Fibroblast of lung (primary cell): ENCODE data around the gene TUT1. TPM values are rescaled to one million over a fixed set of nuclear protein-coding genes. Genes with fewer than 3 reads are reported as not detected.

Source experiments
- DNase-seq, 2 donors: peaks; one replicate each; pipeline versions ENCODE4 v3.0.0 to v3.0.0-alpha.2; 2010; ENCODE audit warnings: low read depth in 2 of 2
- H2AFZ ChIP-seq: 2 replicates; pipeline ENCODE4 v1.5.1; 2012; ENCODE audit warnings: low read length, control low read depth, inconsistent platforms
- H3K27ac ChIP-seq: 2 replicates; pipeline ENCODE4 v1.5.1; 2011; ENCODE audit warnings: low read length, control low read depth; ENCODE audit not compliant: insufficient read depth
- H3K27me3 ChIP-seq: 2 replicates; pipeline ENCODE4 v1.5.1; 2011; ENCODE audit warnings: mild to moderate bottlenecking, low read length; ENCODE audit not compliant: control insufficient read depth, insufficient read depth
- H3K36me3 ChIP-seq: 2 replicates; pipeline ENCODE4 v1.5.1; 2011; ENCODE audit warnings: low read length; ENCODE audit not compliant: control insufficient read depth, insufficient read depth
- H3K4me1 ChIP-seq: 2 replicates; pipeline ENCODE4 v1.5.1; 2011; ENCODE audit warnings: low read length; ENCODE audit not compliant: control insufficient read depth, insufficient read depth; ENCODE audit errors: extremely low read depth
- H3K4me2 ChIP-seq: 2 replicates; pipeline ENCODE4 v1.5.1; 2011; ENCODE audit warnings: low read length, control low read depth; ENCODE audit not compliant: insufficient read depth; ENCODE audit errors: extremely low read depth
- H3K4me3 ChIP-seq, 4 experiments: fragments of 200-600 bp in 1 of 4; sonication (generic) in 1 of 4; replicated peaks in 1 of 4; 2 replicates each; pipeline ENCODE4 v1.5.1; 2011 to 2016; ENCODE audit warnings: low read length in 4 of 4, low read depth in 3 of 4, mild to moderate bottlenecking in 3 of 4, control low read depth in 2 of 4, inconsistent platforms in 1 of 4, mixed read lengths in 1 of 4; ENCODE audit not compliant: insufficient read depth in 1 of 4; ENCODE audit errors: control extremely low read depth in 1 of 4
- H3K79me2 ChIP-seq: 2 replicates; pipeline ENCODE4 v1.5.1; 2012; ENCODE audit warnings: mild to moderate bottlenecking, low read length, inconsistent platforms; ENCODE audit not compliant: control insufficient read depth, insufficient read depth
- H3K9ac ChIP-seq: 2 replicates; pipeline ENCODE4 v1.5.1; 2011; ENCODE audit warnings: mild to moderate bottlenecking, low read length, control low read depth; ENCODE audit not compliant: insufficient read depth
- H3K9me3 ChIP-seq: 2 replicates; pipeline ENCODE4 v1.5.1; 2012; ENCODE audit warnings: low read depth, low read length; ENCODE audit not compliant: control insufficient read depth, insufficient read depth
- H4K20me1 ChIP-seq: 2 replicates; pipeline ENCODE4 v1.5.1; 2011; ENCODE audit warnings: low read length; ENCODE audit not compliant: control insufficient read depth, insufficient read depth; ENCODE audit errors: extremely low read depth
- CTCF ChIP-seq, 2 donors: IDR thresholded peaks in 1 of 2; conservative IDR thresholded peaks in 1 of 2; 1 replicate in 1 of 2; 2 replicates in 1 of 2; pipeline ENCODE4 v1.5.1; 2011 to 2012; ENCODE audit warnings: low read length in 2 of 2, control low read depth in 1 of 2, inconsistent platforms in 1 of 2, low read depth in 1 of 2, mild to moderate bottlenecking in 1 of 2
- EZH2 ChIP-seq: IDR thresholded peaks from 2 replicates; pipeline ENCODE4 v1.5.1; 2012; ENCODE audit warnings: low read length, control low read depth, mild to moderate bottlenecking; ENCODE audit errors: missing control alignments
- polyA plus RNA-seq, 2 donors: library from polyadenylated mRNA; depleted of rRNA in 1 of 2; stranded (reverse) in 1 of 2; unstranded in 1 of 2; fragments of >200 nt; gene quantifications; 2 replicates each; pipeline ENCODE4 v1.2.1, GENCODE V29; 2011 to 2012; ENCODE audit warnings: missing spikeins in 1 of 2
- total RNA-seq: library from RNA; depleted of rRNA; stranded (reverse); fragments of >200 nt; gene quantifications from 2 replicates; pipeline ENCODE4 v1.2.1, GENCODE V29; 2014

The TUT1 gene
- total and polyA plus RNA-seq, 2 donors (not counting 1 experiment from before 2014, with no cell fraction given) = 5.5 to 7.8 TPM

- TF ChIP-seq CTCF (conservative IDR thresholded peaks at IDR 0.05 in 1 of 2, IDR thresholded peaks at IDR 0.05 in 1 of 2; ENCODE audit: low read depth in 1 of 2, low read length in 2 of 2) (no peak), EZH2 (no peak)
- peak overlapping the region; percentile 88 for H3K4me2 ChIP-seq
- peaks cover 37% of the 10 kb centered on the region for H3K79me2 ChIP-seq
- H3K36me3 ChIP-seq = peaks cover 20% of the 10 kb centered on the region
- no peaks in the 10 kb centered on the region for H3K9me3 ChIP-seq
- no peaks in the 10 kb centered on the region for H3K27me3 ChIP-seq
- H4K20me1 ChIP-seq = no peaks in the 10 kb centered on the region
- H3K9ac ChIP-seq = peak overlapping the region; percentile 94
- no peak for DNase-seq
- peaks cover 6% of the 10 kb centered on the region for H3K4me1 ChIP-seq
- H3K4me3 ChIP-seq = peak overlapping the region; percentile 77 to 93 (median 89)
- no peak overlapping the region for H2AFZ ChIP-seq
- peak overlapping the region; percentile 92 for H3K27ac ChIP-seq
Measured at GRCh38 chr11:62600367-62601121, 9.2 kb upstream of the TUT1 start.

GRCh38 chr11:62599901-62600300 lies 8.6 kb upstream of the TUT1 start:
- H3K4me3 ChIP-seq = peak overlapping the region; percentile 77 to 93 (median 89)
- DNase-seq = no peak
- H3K27ac ChIP-seq = peak overlapping the region; percentile 92
- H3K9ac ChIP-seq = peak overlapping the region; percentile 94
- H3K36me3 ChIP-seq = peaks cover 18% of the 10 kb centered on the region
- H3K4me1 ChIP-seq = peaks cover 6% of the 10 kb centered on the region
- no peaks in the 10 kb centered on the region for H3K27me3 ChIP-seq
- H2AFZ ChIP-seq = no peak overlapping the region
- no peaks in the 10 kb centered on the region for H4K20me1 ChIP-seq
- H3K79me2 ChIP-seq = peaks cover 37% of the 10 kb centered on the region
- TF ChIP-seq EZH2 (no peak), CTCF (conservative IDR thresholded peaks at IDR 0.05 in 1 of 2, IDR thresholded peaks at IDR 0.05 in 1 of 2; ENCODE audit: low read depth in 1 of 2, low read length in 2 of 2) (no peak)
- no peaks in the 10 kb centered on the region for H3K9me3 ChIP-seq
- H3K4me2 ChIP-seq = peak overlapping the region; percentile 88

- peak overlapping the region in 3 of 4 experiments; percentile 15 to 88 (median 77) for H3K4me3 ChIP-seq
- no peaks in the 10 kb centered on the region for H4K20me1 ChIP-seq
- peaks cover 37% of the 10 kb centered on the region for H3K79me2 ChIP-seq
- peak; percentile 99 for DNase-seq
- H2AFZ ChIP-seq = no peak overlapping the region
- H3K4me1 ChIP-seq = peaks cover 6% of the 10 kb centered on the region
- peak overlapping the region; percentile 24 for H3K27ac ChIP-seq
- no peaks in the 10 kb centered on the region for H3K27me3 ChIP-seq
- H3K9ac ChIP-seq = no peak overlapping the region
- peaks cover 18% of the 10 kb centered on the region for H3K36me3 ChIP-seq
- H3K4me2 ChIP-seq = peak overlapping the region; percentile 42
- H3K9me3 ChIP-seq = no peaks in the 10 kb centered on the region
- TF ChIP-seq EZH2 (no peak), CTCF (conservative IDR thresholded peaks at IDR 0.05 in 1 of 2, IDR thresholded peaks at IDR 0.05 in 1 of 2; ENCODE audit: low read depth in 1 of 2, low read length in 2 of 2) (no peak)
Measured at GRCh38 chr11:62599069-62599696, 7.9 kb upstream of the TUT1 start.
